Activated T-cell treated with anti-CD3 and anti-CD28 coated beads, Interleukin-2, amount 50 U/mL, for 1 hour (primary cell): ENCODE measurements around the gene DPF3.
"Not testable (repeated sequence)": the region's sequence is repeated elsewhere in the genome, so short reads cannot be mapped to it uniquely, and the experiment has no call there.

Experiments
- DNase-seq: peaks from one replicate; pipeline ENCODE4 v3.0.0-alpha.2; 2020

DPF3 gene

GRCh38 chr14:72878746-72879145 lies 15.2 kb downstream of the DPF3 start:
- no peak for DNase-seq

- DNase-seq = no peak
Measured at GRCh38 chr14:72876710-72877063, 17.2 kb downstream of the DPF3 start.

GRCh38 chr14:72876005-72876709 lies 17.7 kb downstream of the DPF3 start:
- DNase-seq = no peak

- not testable (repeated sequence) for DNase-seq
Measured at GRCh38 chr14:72870878-72871277, 23.0 kb downstream of the DPF3 start.

GRCh38 chr14:72869407-72870329 lies 24.2 kb downstream of the DPF3 start:
- no peak for DNase-seq

- no peak for DNase-seq
Measured at GRCh38 chr14:72868500-72868899, 25.4 kb downstream of the DPF3 start.

GRCh38 chr14:72864712-72865365 lies 29.1 kb downstream of the DPF3 start:
- DNase-seq = no peak

GRCh38 chr14:72863216-72864006 lies 30.5 kb downstream of the DPF3 start:
- DNase-seq = no peak

GRCh38 chr14:72856530-72857266 lies 37.2 kb downstream of the DPF3 start:
- DNase-seq = no peak

GRCh38 chr14:72855913-72856312 lies 38.0 kb downstream of the DPF3 start:
- no peak for DNase-seq

GRCh38 chr14:72852194-72852593 lies 41.7 kb downstream of the DPF3 start:
- DNase-seq = no peak

- DNase-seq = no peak
Measured at GRCh38 chr14:72851635-72852034, 42.3 kb downstream of the DPF3 start.

GRCh38 chr14:72850360-72850759 lies 43.5 kb downstream of the DPF3 start:
- DNase-seq = no peak

- no peak for DNase-seq
Measured at GRCh38 chr14:72849222-72849621, 44.7 kb downstream of the DPF3 start.

- no peak for DNase-seq
Measured at GRCh38 chr14:72847721-72848120, 46.2 kb downstream of the DPF3 start.

GRCh38 chr14:72845683-72846082 lies 48.2 kb downstream of the DPF3 start:
- DNase-seq = no peak

- DNase-seq = no peak
Measured at GRCh38 chr14:72845196-72845595, 48.7 kb downstream of the DPF3 start.

GRCh38 chr14:72844524-72844923 lies 49.4 kb downstream of the DPF3 start:
- DNase-seq = no peak

GRCh38 chr14:72839753-72840607 lies 53.9 kb downstream of the DPF3 start:
- no peak for DNase-seq

- DNase-seq = no peak
Measured at GRCh38 chr14:72839351-72839750, 54.5 kb downstream of the DPF3 start.

- no peak for DNase-seq
Measured at GRCh38 chr14:72836085-72836484, 57.8 kb downstream of the DPF3 start.
